Astrocyte (in vitro differentiated cells and primary cell): ENCODE results near the gene TBC1D5.

ENCODE experiments used
- EZH2 ChIP-seq: IDR thresholded peaks from 2 replicates; pipeline ENCODE4 v1.6.1; 2012; ENCODE audit warnings: mild to moderate bottlenecking, low read length, inconsistent platforms; ENCODE audit not compliant: insufficient read depth
- TF ChIP-seq, protein P1 (sequence below): IDR thresholded peaks from 2 replicates; pipeline ENCODE4 v1.5.1; 2011; ENCODE audit warnings: low read depth, mild to moderate bottlenecking, inconsistent platforms, low read length, moderate library complexity; ENCODE audit not compliant: insufficient read depth

DNA sequence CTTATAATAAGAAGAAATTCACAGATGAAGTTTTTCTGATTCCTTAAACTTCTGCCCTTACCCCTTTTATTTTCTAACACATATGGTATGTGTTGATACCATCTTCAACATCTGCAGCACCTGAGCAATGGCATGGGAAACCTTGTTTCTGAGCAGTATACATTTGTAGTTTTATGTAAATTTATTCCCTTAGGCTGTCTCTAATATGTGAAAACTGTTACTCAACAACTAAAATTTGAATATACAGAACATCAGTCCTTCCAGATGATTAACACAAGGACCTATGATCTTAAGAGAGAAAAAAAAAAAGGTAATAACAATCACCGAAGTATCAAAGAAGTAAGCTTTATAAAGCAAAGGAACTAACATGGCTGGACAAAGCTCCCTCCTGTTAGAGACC is 190.5 kb downstream of the TBC1D5 start:
- TF ChIP-seq, protein P1, sequence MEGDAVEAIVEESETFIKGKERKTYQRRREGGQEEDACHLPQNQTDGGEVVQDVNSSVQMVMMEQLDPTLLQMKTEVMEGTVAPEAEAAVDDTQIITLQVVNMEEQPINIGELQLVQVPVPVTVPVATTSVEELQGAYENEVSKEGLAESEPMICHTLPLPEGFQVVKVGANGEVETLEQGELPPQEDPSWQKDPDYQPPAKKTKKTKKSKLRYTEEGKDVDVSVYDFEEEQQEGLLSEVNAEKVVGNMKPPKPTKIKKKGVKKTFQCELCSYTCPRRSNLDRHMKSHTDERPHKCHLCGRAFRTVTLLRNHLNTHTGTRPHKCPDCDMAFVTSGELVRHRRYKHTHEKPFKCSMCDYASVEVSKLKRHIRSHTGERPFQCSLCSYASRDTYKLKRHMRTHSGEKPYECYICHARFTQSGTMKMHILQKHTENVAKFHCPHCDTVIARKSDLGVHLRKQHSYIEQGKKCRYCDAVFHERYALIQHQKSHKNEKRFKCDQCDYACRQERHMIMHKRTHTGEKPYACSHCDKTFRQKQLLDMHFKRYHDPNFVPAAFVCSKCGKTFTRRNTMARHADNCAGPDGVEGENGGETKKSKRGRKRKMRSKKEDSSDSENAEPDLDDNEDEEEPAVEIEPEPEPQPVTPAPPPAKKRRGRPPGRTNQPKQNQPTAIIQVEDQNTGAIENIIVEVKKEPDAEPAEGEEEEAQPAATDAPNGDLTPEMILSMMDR: no peak
- TF ChIP-seq EZH2: no peak
